RCC 7860 (cell line): Measurements from ENCODE around the gene MAN2A2.
"Not testable (repeated sequence)": the region's sequence is repeated elsewhere in the genome, so short reads cannot be mapped to it uniquely, and the experiment has no call there.

ENCODE experiments used
- DNase-seq: peaks from one replicate; pipeline ENCODE4 v3.0.0-alpha.2; 2015; ENCODE audit warnings: low spot score
- FAIRE-seq: peaks from 2 replicates; lab custom pipeline; 2012; peaks lifted over from hg19 to GRCh38; lab: Jason Lieb, UNC

Gene MAN2A2

DNA sequence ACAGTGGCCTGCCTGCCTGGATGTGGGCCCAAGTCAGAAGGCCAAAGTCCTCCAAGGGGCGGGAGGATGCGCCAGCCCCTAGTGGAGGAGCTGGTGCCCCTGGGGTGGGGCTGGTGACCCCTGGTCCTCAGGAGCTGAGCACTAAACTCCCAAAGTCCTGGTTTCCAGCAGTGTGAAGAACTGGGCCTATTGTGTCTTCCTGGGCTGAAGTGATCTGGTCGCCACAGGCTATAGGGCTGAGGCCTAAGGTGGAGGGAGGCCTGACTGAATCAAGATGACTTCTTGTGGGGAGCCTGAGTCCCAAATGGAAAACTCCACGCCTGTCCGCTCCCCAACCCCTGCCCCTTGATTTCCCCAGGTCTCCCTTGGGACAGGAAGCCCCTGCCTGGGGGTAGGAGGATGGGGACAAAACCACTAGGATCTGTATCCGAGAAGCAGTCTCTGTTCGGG, 19.6 kb upstream of the MAN2A2 start:
- DNase-seq (no peak), FAIRE-seq (no peak)

DNA sequence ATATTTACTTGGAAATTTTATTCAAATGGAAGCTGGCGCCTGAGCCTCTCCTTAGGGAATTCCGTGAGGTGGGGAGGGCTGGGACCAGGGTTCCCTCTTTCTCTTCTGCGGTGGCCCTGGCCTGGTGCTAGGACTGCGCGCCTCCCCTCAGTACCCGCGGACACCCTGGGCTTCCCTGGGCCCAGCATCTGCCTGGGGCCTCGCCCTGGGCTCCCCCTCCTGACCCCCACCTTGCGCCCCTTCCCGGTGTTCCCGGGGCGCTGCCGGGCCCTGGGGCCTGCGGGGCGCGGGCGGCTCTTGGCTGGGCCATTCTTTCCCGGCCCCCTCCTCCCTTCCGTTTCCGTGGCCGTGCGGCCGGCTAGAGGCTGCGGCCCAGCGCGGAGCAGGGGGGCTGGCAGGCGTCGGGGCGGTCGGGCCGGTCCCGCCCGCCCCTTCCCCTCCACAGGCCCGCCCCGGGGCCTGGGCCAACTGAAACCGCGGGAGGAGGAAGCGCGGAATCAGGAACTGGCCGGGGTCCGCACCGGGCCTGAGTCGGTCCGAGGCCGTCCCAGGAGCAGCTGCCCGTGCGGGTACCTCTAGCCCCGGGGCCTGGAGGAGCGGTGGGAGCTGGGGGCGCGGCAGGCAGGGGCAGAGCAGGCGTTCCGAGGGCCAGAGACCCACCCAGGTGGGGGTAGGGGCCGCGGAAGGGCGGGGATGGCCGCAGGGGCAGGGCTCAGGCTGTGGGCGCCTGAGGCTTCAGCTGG, 19.0 kb upstream of the MAN2A2 start, which contains the start of gene FES:
Gene FES (plus strand): TSS at position 529 of the 743 bp plus-strand sequence. CDS start 542 bp downstream, outside the sequence.
- no peak for FAIRE-seq
- no peak for DNase-seq

DNA sequence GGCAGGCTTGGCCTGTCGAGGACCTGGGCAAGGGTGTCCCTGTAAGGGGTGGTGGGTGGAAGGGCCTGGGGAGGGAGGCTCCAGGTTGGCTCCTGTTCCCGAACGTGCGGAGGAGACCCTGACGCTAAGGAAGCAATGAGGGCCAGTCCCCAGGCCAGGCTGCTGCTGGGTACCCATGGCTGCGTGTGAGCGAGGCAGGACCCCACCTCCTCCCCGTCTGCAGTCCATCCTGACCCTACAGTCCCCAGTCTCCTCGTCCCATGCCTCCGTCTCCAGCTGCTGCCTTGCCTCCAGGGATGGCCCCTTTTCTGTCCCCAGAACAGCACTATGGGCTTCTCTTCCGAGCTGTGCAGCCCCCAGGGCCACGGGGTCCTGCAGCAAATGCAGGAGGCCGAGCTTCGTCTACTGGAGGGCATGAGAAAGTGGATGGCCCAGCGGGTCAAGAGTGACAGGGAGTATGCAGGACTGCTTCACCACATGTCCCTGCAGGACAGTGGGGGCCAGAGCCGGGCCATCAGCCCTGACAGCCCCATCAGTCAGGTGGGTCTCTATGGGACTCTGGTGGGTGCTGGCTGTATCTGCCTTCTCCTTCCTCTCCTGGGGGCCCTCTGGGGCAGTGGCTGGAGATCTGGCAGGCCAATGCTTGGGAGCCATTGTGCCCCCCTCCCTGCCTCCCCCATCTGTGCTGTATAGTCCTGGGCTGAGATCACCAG, 18.2 kb upstream of the MAN2A2 start:
- DNase-seq = no peak
- no peak for FAIRE-seq

GRCh38 chr15:90885432-90886290, 17.4 kb upstream of the MAN2A2 start:
- DNase-seq (no peak), FAIRE-seq (no peak)

GRCh38 chr15:90886291-90886614, 16.8 kb upstream of the MAN2A2 start:
- DNase-seq (no peak), FAIRE-seq (no peak)

DNA sequence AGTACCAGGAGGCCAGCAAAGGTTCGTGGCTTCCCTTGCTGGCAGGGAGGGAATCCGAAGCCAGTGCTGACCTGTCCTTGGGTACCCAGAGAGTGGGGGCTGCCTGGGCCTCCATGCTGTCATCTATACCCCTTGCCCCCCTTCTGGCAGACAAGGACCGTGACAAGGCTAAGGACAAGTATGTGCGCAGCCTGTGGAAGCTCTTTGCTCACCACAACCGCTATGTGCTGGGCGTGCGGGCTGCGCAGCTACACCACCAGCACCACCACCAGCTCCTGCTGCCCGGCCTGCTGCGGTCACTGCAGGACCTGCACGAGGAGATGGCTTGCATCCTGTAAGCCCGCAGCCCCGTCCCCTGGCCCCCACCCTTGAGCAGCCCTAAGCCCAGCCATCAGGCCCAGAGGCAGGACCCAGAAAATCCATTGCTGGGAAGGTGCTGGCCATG, 16.0 kb upstream of the MAN2A2 start:
- DNase-seq = no peak
- no peak for FAIRE-seq

DNA sequence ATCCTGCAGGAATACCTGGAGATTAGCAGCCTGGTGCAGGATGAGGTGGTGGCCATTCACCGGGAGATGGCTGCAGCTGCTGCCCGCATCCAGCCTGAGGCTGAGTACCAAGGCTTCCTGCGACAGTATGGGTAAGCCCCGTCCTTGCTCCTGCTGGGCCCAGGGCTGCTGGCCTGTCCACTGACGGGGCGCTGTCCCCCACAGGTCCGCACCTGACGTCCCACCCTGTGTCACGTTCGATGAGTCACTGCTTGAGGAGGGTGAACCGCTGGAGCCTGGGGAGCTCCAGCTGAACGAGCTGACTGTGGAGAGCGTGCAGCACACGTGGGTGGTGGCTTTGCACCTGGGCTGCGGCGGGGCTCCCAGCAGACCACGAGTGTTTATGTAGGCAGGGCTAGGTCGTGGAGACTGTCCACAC, 13.8 kb upstream of the MAN2A2 start:
- DNase-seq (no peak), FAIRE-seq (no peak)

DNA sequence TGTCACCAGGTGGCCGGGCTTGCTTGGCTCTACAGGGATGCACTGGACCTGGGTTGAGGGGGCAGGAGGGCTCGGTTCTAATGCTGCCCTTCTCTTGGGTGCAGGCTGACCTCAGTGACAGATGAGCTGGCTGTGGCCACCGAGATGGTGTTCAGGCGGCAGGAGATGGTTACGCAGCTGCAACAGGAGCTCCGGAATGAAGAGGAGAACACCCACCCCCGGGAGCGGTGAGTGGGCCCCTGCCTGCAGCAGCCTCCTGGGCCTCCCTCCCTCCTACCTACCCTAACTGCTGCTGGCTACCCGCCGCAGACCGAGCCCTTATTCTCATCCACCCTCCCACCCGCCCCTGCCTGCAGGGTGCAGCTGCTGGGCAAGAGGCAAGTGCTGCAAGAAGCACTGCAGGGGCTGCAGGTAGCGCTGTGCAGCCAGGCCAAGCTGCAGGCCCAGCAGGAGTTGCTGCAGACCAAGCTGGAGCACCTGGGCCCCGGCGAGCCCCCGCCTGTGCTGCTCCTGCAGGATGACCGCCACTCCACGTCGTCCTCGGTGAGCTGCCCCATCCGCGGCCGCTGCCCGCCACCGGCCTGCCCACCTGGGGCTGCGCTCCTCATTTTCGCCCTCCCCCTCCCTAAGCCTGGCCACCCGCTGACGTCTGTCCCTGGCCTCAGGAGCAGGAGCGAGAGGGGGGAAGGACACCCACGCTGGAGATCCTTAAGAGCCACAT, 13.2 kb upstream of the MAN2A2 start:
- no peak for DNase-seq
- FAIRE-seq = no peak

DNA sequence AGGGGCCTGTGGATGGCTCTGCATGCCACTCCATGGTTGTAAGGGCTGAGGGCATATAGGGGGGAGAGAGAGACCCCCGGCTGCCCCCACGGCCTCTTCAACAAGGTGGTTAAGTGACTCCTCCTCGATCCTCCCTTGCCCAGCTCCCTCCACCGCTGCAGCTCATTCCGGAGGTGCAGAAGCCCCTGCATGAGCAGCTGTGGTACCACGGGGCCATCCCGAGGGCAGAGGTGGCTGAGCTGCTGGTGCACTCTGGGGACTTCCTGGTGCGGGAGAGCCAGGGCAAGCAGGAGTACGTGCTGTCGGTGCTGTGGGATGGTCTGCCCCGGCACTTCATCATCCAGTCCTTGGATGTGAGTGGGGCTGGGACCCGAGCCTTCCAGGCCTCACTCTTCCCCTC, 12.3 kb upstream of the MAN2A2 start:
- no peak for DNase-seq
- no peak for FAIRE-seq

DNA sequence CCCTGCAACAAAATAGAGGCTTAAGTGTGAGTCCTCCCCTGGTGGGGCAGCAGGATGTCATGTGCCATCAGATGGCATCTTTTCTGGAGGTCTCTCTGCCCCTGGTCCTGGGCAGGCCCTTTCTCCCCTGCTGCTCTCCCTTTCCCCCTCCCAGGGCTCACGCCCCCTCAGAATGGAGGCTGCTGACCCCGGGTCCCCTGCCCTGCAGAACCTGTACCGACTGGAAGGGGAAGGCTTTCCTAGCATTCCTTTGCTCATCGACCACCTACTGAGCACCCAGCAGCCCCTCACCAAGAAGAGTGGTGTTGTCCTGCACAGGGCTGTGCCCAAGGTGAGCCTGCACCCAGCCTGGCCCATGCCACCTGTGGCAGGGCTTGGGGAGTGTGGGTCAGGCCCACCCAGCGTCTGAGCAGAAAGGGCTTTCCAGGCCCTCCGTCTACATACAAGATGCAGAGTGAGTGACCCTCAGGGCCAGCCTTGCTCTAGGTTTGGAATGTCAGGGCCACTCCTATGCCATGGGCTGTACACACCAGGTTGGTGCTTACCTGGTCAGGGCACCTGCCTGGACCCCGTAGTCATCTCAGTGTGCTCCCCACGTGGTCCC, 11.7 kb upstream of the MAN2A2 start:
- DNase-seq (no peak), FAIRE-seq (no peak)

DNA sequence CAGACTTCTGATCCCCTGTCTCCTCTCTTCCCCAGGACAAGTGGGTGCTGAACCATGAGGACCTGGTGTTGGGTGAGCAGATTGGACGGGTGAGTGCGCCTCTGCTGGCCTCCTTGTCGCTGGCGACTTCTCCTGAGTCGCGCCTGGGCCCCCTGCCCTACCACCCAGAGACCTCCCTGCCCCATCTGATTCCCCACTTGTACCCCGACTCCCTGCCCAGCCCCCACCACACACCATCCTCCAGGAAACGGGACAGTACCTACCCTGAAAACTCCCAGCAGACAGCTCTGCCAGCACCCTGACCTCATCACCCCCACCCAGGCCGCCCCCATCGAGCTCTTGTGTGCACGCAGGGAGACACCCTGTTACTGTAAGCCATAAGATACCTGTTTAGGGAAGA, 11.1 kb upstream of the MAN2A2 start:
- DNase-seq = no peak

GRCh38 chr15:90892498-90893174, 10.5 kb upstream of the MAN2A2 start:
- no peak for FAIRE-seq

More for the DNA sequence above, 11.1 kb upstream of the MAN2A2 start:
- no peak for FAIRE-seq

DNA sequence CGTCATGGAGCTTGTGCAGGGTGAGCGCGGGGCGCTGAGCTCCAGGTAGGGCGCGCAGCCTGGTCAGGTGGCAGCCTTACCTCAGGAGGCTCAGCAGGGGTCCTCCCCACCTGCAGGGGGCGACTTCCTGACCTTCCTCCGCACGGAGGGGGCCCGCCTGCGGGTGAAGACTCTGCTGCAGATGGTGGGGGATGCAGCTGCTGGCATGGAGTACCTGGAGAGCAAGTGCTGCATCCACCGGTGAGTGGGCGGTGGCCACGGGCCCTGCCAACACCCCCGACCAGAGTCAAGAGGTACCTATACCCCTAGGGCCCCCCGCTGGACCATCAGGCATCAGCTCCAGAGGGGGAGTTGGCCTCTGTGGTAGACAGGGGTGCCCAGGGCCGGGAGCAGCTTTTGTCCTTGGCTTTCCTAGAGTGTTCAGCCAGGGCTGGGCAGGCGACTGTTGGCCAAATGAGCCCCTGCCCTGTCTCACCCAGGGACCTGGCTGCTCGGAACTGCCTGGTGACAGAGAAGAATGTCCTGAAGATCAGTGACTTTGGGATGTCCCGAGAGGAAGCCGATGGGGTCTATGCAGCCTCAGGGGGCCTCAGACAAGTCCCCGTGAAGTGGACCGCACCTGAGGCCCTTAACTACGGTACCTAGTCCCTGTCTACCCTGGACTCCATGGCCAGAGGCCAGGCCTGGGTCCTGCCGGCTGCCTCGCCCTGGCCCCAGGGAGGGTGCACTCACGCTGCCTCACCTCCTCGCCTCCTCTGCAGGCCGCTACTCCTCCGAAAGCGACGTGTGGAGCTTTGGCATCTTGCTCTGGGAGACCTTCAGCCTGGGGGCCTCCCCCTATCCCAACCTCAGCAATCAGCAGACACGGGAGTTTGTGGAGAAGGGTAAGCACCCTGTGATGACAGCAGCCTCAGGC, 9.7 kb upstream of the MAN2A2 start:
- DNase-seq = no peak

More at GRCh38 chr15:90892498-90893174, 10.5 kb upstream of the MAN2A2 start:
- DNase-seq = no peak

GRCh38 chr15:90895571-90896117, 7.5 kb upstream of the MAN2A2 start:
- FAIRE-seq = no peak
- DNase-seq = no peak

More for the DNA sequence above, 9.7 kb upstream of the MAN2A2 start:
- FAIRE-seq = no peak

DNA sequence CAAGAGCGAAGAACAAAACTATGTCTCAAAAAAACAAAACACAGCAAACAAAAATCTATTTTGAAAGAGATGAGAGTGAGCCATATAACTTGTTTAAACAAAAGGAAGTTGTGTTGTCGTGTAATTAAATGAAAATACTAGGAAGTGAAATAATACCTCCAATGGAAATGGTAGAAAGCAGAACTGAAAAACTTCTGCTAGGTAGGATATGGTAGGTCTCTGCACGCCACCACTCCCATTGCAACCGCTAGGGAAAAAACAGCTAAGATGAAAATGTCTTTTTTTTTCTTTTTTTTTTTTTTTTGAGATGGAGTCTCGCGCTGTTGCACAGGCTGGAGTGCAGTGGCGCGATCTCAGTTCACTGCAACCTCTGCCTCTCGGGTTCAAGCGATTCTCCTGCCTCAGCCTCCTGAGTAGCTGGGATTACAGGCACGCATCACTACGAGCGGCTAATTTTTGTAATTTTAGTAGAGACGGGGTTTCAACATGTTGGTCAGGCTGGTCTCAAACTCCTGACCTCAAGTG, 5.9 kb upstream of the MAN2A2 start:
- not testable (repeated sequence) for DNase-seq, FAIRE-seq

DNA sequence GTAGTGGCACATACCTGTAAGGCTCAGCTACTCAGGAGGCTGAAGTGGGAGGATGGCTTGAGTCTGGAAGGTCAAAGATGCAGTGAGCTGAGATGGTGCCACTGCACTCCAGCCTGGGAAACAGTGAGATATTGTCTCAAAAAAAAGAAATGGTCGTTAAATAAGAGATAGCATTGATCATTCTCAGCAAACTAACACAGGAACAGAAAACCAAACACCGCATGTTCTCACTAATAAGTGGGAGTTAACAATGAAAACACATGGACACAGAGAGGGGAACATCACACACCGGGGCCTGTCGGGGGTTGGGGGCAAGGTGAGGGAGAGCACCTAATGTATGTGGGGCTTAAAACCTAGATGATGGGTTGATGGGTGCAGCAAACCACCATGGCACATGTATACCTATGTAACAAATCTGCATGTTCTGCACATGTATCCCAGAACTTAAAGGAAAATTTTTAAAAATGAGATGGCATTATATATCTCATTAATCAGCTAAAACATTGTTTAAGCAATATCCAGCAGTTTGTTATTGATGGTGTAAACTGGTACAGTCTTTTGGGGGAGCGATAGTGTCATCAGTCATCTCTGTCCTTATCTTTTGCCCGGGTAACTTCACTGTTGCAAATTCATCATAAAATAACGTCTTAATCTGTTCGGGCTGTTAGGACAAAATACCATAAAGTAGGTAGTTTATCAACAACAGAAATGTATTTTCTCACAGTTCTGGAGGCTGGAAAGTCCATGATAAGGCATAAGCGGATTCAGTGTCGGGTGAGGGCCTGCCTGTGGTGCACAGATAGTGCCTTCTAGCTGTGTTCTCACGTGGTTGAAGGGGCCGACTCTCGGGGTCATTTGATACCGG, 1.7 kb upstream of the MAN2A2 start:
- no peak for DNase-seq
- FAIRE-seq = no peak
